ENCODE measurements around the gene ATG3. TPM values are rescaled to one million over a fixed set of nuclear protein-coding genes. Genes with fewer than 3 reads are reported as not detected.

The ATG3 gene
- total and polyA plus RNA-seq, 2 of the 8 experiments (the other 6 are each of a cell fraction or from before 2014, with no cell fraction given) = 27.3 to 55.3 TPM

DNA sequence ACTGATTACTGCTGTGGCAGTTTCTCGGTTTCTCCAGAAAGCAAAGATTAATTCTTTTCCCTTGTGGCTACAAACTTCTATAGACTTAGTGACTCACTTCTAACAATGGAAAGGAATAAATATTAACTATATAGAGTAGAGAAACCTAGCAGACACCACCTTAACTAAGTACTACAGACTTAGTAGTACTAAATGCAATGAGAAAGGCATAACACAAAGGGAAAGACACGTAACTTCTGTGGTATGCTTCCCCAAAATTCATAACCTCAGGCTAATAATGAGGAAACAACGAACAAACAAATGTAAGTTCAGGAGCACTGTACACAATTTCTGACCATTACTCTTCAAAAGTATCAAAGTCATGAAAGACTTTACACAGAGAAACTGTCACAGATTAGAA lies 31.2 kb downstream of the ATG3 start:
- no peak overlapping the region for H2BK120ac ChIP-seq (replicated peaks; ENCODE audit: low read depth, low read length)
- no peak overlapping the region for H2BK20ac ChIP-seq (ENCODE audit: low read length)
- H3K14ac ChIP-seq (ENCODE audit: insufficient read length) = no peak overlapping the region
- H3K56ac ChIP-seq (replicated peaks; ENCODE audit: insufficient read length, low read depth, low read length) = no peak overlapping the region
- no peak overlapping the region for H3K4ac ChIP-seq (replicated peaks; ENCODE audit: insufficient read length, low read depth, low read length)
- TF ChIP-seq SP1 (IDR thresholded peaks at IDR 0.05; ENCODE audit: low read depth, low read length) (no peak), SRF (IDR thresholded peaks at IDR 0.05; ENCODE audit: low read depth, low read length) (no peak), BACH1 (IDR thresholded peaks at IDR 0.05; ENCODE audit: low read length) (no peak), SIX5 (IDR thresholded peaks at IDR 0.05; ENCODE audit: low read depth, low read length) (no peak), ATF2 (IDR thresholded peaks at IDR 0.05; ENCODE audit: low read length) (no peak), CHD2 (IDR thresholded peaks at IDR 0.05; ENCODE audit: low read length) (no peak), RBBP5 (IDR thresholded peaks at IDR 0.05; ENCODE audit: borderline replicate concordance, low read depth, low read length) (no peak), POU5F1 (IDR thresholded peaks at IDR 0.05; ENCODE audit: low read depth, low read length) (no peak)
- no peak overlapping the region for H3K4me3 ChIP-seq (ENCODE audit: extremely low read depth in 1 of 4, insufficient read depth in 2 of 4, low read depth in 3 of 4, low read length in 4 of 4)
- CTCF ChIA-PET (ENCODE audit: partially characterized antibody) = interaction anchor here (0.6 to 1.4 kb wide), 9 partner anchors 34 to 393 kb away, joined by 3 to 7 read pairs (median 4); partner anchors contain the start of genes CD200 and SLC9C1
- H3K27me3 ChIP-seq (replicated peaks in 1 of 4; ENCODE audit: control insufficient read depth in 3 of 4, extremely low read depth in 1 of 4, insufficient read depth in 3 of 4, low read length in 3 of 4) = no peaks in the 10 kb centered on the region
- H3K18ac ChIP-seq (ENCODE audit: extremely low read depth, low read length) = no peak overlapping the region
- peaks cover 0 to 19% (median 6%) of the 10 kb centered on the region in 4 experiments; a peak in 4 of 8 replicates for H3K36me3 ChIP-seq (ENCODE audit: control insufficient read depth in 2 of 4, insufficient read depth in 4 of 4, low read length in 3 of 4)
- no peak overlapping the region for H4K8ac ChIP-seq (ENCODE audit: extremely low read depth, insufficient read depth, low read length)
- H2BK15ac ChIP-seq (ENCODE audit: low read length) = no peak overlapping the region
- H4K20me1 ChIP-seq (replicated peaks in 1 of 2; ENCODE audit: control insufficient read depth in 1 of 2, insufficient read depth in 2 of 2, low read length in 2 of 2) = no peaks in the 10 kb centered on the region
- H3K27ac ChIP-seq (ENCODE audit: low read depth, low read length) = no peak overlapping the region
- no peaks in the 10 kb centered on the region for H3K23me2 ChIP-seq (ENCODE audit: low read depth, low read length)
- no peak for DNase-seq (ENCODE audit: low read depth in 1 of 2, low spot score in 2 of 2)
- no peak overlapping the region for H3K9ac ChIP-seq (replicated peaks in 1 of 4; ENCODE audit: extremely low read depth in 1 of 4, low read depth in 3 of 4, low read length in 3 of 4)
- no peaks in the 10 kb centered on the region for H3K9me3 ChIP-seq (ENCODE audit: insufficient read depth in 2 of 2, low read depth in 1 of 2, low read length in 1 of 2)
- FAIRE-seq = no peak
- H3K79me1 ChIP-seq (ENCODE audit: low read depth, low read length) = no peaks in the 10 kb centered on the region
- 89% methylated on average over 3 of the region's 3 CpGs; no CpG with 5 or more reads in 1 of the 2 experiments for WGBS, 2 experiments (ENCODE audit: extremely low coverage in 1 of 2, insufficient coverage in 1 of 2, insufficient read length in 1 of 2, insufficient replicate concordance in 2 of 2, low coverage in 1 of 2, low lambda C conversion rate in 2 of 2, missing lambda C conversion rate in 1 of 2)
- no peak overlapping the region for H2AK5ac ChIP-seq (ENCODE audit: low read depth, low read length)
- H3K4me2 ChIP-seq (ENCODE audit: insufficient read depth in 1 of 2, low read depth in 2 of 2, low read length in 2 of 2) = no peak overlapping the region
- no peaks in the 10 kb centered on the region for H3K4me1 ChIP-seq (replicated peaks in 1 of 4; ENCODE audit: control insufficient read depth in 3 of 4, insufficient read depth in 4 of 4, low read length in 3 of 4)
- H4K91ac ChIP-seq (replicated peaks; ENCODE audit: insufficient read length, low read length) = no peak overlapping the region
- H4K5ac ChIP-seq (ENCODE audit: insufficient read length, low read depth, low read length) = no peak overlapping the region
- no peak overlapping the region for H2BK5ac ChIP-seq (ENCODE audit: low read depth, low read length)
- no peak overlapping the region for H2BK12ac ChIP-seq (ENCODE audit: low read depth, low read length)
- H2AFZ ChIP-seq (ENCODE audit: low read length) = no peak overlapping the region
- POLR2A ChIA-PET (ENCODE audit: partially characterized antibody) = no interaction called here
- H3K79me2 ChIP-seq (ENCODE audit: control insufficient read depth in 1 of 2, insufficient read depth in 2 of 2, low read length in 2 of 2) = no peaks in the 10 kb centered on the region
- no peak overlapping the region for H3K23ac ChIP-seq (ENCODE audit: insufficient read length)
